Nephron (organoid): ENCODE data around the gene ASAP2.

ENCODE experiments used
- H3K27ac Mint-ChIP-seq, 3 experiments: 2 replicates each; pipeline ENCODE4 v1.8.0; 2020; ENCODE audit warnings: mixed read lengths in 3 of 3, mild to moderate bottlenecking in 2 of 3, moderate library complexity in 1 of 3
- H3K27me3 Mint-ChIP-seq: 2 replicates; pipeline ENCODE4 v1.8.0; 2021; ENCODE audit warnings: low read depth, mild to moderate bottlenecking, moderate library complexity, mixed read lengths
- H3K36me3 Mint-ChIP-seq: 2 replicates; pipeline ENCODE4 v1.8.0; 2020; ENCODE audit warnings: low read depth, mixed read lengths
- H3K4me1 Mint-ChIP-seq: 2 replicates; pipeline ENCODE4 v1.8.0; 2020; ENCODE audit warnings: mixed read lengths
- H3K4me3 Mint-ChIP-seq, 3 experiments: 2 replicates each; pipeline ENCODE4 v1.8.0; 2020; ENCODE audit warnings: mild to moderate bottlenecking in 3 of 3, mixed read lengths in 3 of 3, moderate library complexity in 2 of 3
- H3K9me3 Mint-ChIP-seq: 2 replicates; pipeline ENCODE4 v1.8.0; 2020; ENCODE audit warnings: mixed read lengths
- TF ChIP-seq, protein P1 (sequence below), 3 experiments: fragments of 200-600 bp; sonication (generic); IDR thresholded peaks; one replicate each; pipeline ENCODE4 v1.5.0; 2021; ENCODE audit warnings: antibody characterized with exemption in 3 of 3; ENCODE audit not compliant: unreplicated experiment in 3 of 3

The ASAP2 gene

DNA sequence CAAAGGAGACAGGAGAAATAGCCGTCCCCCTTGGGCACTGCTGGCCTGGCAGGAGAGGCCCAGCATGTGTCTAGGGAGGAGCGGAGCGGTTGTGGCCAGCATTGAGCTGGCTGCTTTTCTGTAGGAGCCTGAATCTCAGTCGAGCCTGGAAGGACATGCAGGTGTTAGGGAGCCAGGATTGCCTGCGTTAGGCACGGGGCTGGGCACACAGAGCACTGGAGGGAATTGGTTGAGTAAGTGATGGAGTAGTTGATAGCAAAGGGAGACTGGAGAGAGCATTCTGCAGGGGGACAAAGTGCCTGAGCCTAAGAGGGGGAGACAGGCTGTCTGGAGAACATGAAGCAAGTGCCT lies 22.8 kb downstream of the ASAP2 start:
- no peaks in the 10 kb centered on the region for H3K36me3 Mint-ChIP-seq
- H3K4me3 Mint-ChIP-seq: no peak overlapping the region
- no peaks in the 10 kb centered on the region for H3K27me3 Mint-ChIP-seq
- H3K27ac Mint-ChIP-seq: peak overlapping the region in 2 of 3 experiments; percentile 63 to 86
- TF ChIP-seq, protein P1, sequence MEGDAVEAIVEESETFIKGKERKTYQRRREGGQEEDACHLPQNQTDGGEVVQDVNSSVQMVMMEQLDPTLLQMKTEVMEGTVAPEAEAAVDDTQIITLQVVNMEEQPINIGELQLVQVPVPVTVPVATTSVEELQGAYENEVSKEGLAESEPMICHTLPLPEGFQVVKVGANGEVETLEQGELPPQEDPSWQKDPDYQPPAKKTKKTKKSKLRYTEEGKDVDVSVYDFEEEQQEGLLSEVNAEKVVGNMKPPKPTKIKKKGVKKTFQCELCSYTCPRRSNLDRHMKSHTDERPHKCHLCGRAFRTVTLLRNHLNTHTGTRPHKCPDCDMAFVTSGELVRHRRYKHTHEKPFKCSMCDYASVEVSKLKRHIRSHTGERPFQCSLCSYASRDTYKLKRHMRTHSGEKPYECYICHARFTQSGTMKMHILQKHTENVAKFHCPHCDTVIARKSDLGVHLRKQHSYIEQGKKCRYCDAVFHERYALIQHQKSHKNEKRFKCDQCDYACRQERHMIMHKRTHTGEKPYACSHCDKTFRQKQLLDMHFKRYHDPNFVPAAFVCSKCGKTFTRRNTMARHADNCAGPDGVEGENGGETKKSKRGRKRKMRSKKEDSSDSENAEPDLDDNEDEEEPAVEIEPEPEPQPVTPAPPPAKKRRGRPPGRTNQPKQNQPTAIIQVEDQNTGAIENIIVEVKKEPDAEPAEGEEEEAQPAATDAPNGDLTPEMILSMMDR (IDR thresholded peaks at IDR 0.05; ENCODE audit: unreplicated experiment in 3 of 3): no peak
- H3K9me3 Mint-ChIP-seq: no peaks in the 10 kb centered on the region
- H3K4me1 Mint-ChIP-seq: peaks cover 72% of the 10 kb centered on the region

DNA sequence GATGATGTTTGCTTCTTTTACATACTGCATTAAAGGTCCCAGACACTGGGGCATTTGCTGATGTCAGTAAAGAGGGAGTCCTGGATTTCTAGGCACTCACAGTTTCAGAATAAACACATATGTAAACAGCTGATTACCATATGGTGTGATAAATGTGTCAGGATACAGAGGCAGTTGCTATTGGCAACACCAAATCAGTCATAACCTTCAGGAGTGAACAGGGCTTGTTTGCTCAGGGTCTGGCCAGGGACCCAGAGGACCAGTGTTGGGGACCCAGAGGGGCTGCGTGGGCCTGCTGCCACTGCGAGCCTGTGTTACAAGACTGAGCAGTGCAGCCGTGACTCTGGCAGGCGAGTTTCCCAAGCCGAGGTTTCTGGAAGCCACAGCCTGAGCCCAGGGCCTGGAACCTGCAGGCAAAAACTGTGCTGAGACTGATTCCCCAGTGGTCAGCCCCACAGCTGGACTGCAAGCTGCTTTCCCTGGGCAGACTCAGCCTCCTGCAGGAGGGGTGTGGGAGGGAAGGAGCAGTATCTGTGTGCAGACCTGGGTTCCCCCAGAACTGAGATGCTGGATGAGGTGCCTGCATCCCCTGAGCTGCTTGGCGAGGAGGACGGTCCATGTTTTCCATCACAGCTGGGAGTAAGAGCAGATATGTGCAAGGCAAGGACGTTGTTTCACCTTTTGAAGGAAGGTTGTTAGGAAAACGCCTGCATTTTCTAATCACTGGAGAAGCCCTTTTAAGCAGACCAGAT lies 23.6 kb downstream of the ASAP2 start:
- H3K27ac Mint-ChIP-seq: peak overlapping the region; percentile 43 to 86 (median 70)
- H3K27me3 Mint-ChIP-seq: no peaks in the 10 kb centered on the region
- H3K4me1 Mint-ChIP-seq: peaks cover 75% of the 10 kb centered on the region
- no peaks in the 10 kb centered on the region for H3K9me3 Mint-ChIP-seq
- H3K36me3 Mint-ChIP-seq: no peaks in the 10 kb centered on the region
- H3K4me3 Mint-ChIP-seq: no peak overlapping the region
- TF ChIP-seq, protein P1 (IDR thresholded peaks at IDR 0.05; ENCODE audit: unreplicated experiment in 3 of 3): no peak

DNA sequence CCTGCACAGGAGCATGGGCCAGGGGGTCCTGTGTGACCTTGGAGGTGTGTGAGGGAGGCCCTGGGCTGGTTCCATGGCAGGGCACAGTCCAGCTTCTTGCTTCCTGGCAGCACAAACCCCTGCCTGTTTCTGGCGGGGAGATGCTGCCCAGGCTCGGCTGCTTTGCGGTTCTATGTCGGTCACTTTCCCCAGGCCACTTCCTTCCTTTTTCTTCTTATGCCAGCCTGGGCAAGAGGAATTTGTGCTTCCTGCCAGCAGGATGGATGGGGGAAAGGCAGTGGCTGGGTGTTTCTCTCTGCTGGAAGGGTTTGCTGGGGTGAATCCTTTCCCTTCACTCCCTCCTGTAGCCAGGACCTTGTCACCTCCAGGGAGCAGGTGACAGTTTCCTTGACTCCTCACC lies 24.3 kb downstream of the ASAP2 start:
- Mint-ChIP-seq H3K27ac (peak overlapping the region in 2 of 3 experiments; percentile 70 to 86), H3K4me3 (no peak overlapping the region), H3K9me3 (no peaks in the 10 kb centered on the region), H3K27me3 (no peaks in the 10 kb centered on the region), H3K36me3 (no peaks in the 10 kb centered on the region), H3K4me1 (peaks cover 80% of the 10 kb centered on the region)
- TF ChIP-seq, protein P1 (IDR thresholded peaks at IDR 0.05; ENCODE audit: unreplicated experiment in 3 of 3): no peak

DNA sequence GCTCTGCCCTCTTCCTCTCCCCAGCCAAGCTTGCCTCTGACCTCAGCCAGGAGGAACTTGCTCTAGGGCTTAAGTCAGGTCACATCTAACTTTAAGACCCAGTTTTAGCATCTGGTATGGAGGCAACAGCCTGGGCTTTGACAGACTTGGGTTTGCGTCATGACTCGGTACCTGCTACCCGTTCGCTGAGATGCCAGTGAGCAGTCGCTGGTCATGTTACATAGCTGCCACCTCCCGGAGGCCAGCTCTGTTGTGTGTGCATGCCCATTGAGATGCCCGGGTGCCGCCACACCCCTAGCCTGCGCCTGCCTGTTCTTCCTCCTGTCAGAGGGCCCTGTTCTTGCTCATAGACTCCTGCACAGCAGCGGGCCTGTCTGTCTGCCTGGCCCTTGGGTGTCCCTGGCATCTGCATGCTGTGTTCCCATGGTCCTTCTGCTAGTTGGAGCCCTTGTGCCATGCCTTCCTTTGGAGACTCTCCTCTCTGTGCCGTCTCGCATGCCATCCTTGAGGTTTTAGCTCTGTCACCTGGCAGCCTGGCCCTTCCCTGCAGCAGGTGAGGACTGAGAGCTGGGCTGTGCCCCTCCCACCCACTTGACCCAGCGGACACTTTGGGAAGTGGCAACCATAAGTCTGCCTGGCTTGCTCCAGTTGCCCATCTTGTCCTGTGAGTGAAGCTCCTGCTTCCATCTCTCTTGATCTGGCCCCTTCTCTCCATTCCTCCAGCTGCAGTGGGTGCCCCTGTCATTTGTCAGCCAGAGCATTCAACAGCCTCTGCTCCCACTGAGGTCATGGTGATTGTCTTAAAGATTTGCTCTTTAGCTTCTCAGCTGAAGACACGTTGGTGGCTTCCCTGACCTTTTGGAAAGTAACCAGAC lies 24.9 kb downstream of the ASAP2 start:
- H3K27ac Mint-ChIP-seq: peak overlapping the region; percentile 51 to 91 (median 61)
- H3K4me3 Mint-ChIP-seq: no peak overlapping the region
- H3K9me3 Mint-ChIP-seq: no peaks in the 10 kb centered on the region
- no peaks in the 10 kb centered on the region for H3K27me3 Mint-ChIP-seq
- H3K4me1 Mint-ChIP-seq: peaks cover 82% of the 10 kb centered on the region
- TF ChIP-seq, protein P1 (IDR thresholded peaks at IDR 0.05; ENCODE audit: unreplicated experiment in 3 of 3): no peak
- no peaks in the 10 kb centered on the region for H3K36me3 Mint-ChIP-seq

DNA sequence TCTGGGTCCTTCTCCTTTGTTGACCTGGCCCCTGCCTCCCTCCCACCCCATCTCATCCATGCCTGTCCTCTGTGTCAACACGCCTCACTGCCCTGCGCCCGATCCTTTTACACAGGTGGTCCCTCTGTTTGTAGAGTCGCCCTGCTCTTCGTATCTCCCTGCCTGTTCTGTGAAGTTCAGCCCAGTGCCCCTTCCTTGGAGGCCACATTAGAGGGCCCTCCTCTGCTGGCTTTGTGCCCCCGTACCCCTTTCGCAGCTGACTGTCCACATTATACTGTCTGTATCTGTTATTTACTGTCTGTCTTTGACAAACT lies 25.5 kb downstream of the ASAP2 start:
- Mint-ChIP-seq H3K27ac (peak overlapping the region; percentile 51 to 91 (median 61)), H3K4me3 (no peak overlapping the region), H3K9me3 (no peaks in the 10 kb centered on the region), H3K4me1 (peaks cover 85% of the 10 kb centered on the region), H3K27me3 (no peaks in the 10 kb centered on the region), H3K36me3 (no peaks in the 10 kb centered on the region)
- TF ChIP-seq, protein P1 (IDR thresholded peaks at IDR 0.05; ENCODE audit: unreplicated experiment in 3 of 3): no peak
